Osteoblast (primary cell): ENCODE data around the gene SLC25A15. TPM values are rescaled to one million over a fixed set of nuclear protein-coding genes. Genes with fewer than 3 reads are reported as not detected.

Experiments
- DNase-seq: peaks from one replicate; pipeline ENCODE4 v3.0.0; 2011; ENCODE audit warnings: low spot score, mixed read lengths; ENCODE audit not compliant: insufficient read length; ENCODE audit errors: missing footprints
- H2AFZ ChIP-seq: 2 replicates; pipeline ENCODE4 v1.6.0; 2011; ENCODE audit warnings: mild to moderate bottlenecking, low read length
- H3K27ac ChIP-seq: 2 replicates; pipeline ENCODE4 v1.5.1; 2011; ENCODE audit warnings: mild to moderate bottlenecking, low read depth, low read length, moderate library complexity
- H3K27me3 ChIP-seq: 2 replicates; pipeline ENCODE4 v1.6.0; 2012; ENCODE audit warnings: mild to moderate bottlenecking, control low read depth, inconsistent platforms, low read length, moderate library complexity; ENCODE audit not compliant: insufficient read depth
- H3K36me3 ChIP-seq: 2 replicates; pipeline ENCODE4 v1.5.1; 2011; ENCODE audit warnings: mild to moderate bottlenecking, low read length, control low read depth, moderate library complexity; ENCODE audit not compliant: insufficient read depth
- H3K4me1 ChIP-seq: 2 replicates; pipeline ENCODE4 v1.5.1; 2011; ENCODE audit warnings: mild to moderate bottlenecking, low read length, control low read depth, moderate library complexity; ENCODE audit not compliant: insufficient read depth
- H3K4me2 ChIP-seq: 2 replicates; pipeline ENCODE4 v1.6.0; 2011; ENCODE audit warnings: mild to moderate bottlenecking, low read length; ENCODE audit not compliant: insufficient read depth
- H3K4me3 ChIP-seq: fragments of 200-600 bp; sonication (generic); 3 replicates; pipeline ENCODE4 v1.5.1; 2012; ENCODE audit warnings: mild to moderate bottlenecking, low read length, inconsistent platforms; ENCODE audit not compliant: insufficient read depth
- H3K79me2 ChIP-seq: 2 replicates; pipeline ENCODE4 v1.6.0; 2012; ENCODE audit warnings: mild to moderate bottlenecking, low read length, control low read depth, inconsistent platforms; ENCODE audit not compliant: insufficient read depth
- H3K9me3 ChIP-seq: 2 replicates; pipeline ENCODE4 v1.5.1; 2011; ENCODE audit warnings: low read depth, low read length, control low read depth
- H4K20me1 ChIP-seq: 2 replicates; pipeline ENCODE4 v1.6.0; 2012; ENCODE audit warnings: mild to moderate bottlenecking, low read length, control low read depth; ENCODE audit not compliant: insufficient read depth
- total RNA-seq: library from RNA; depleted of rRNA; stranded (reverse); fragments of >200 nt; gene quantifications from 2 replicates; pipeline ENCODE4 v1.2.3, GENCODE V29; 2012
- TF ChIP-seq, protein P1 (sequence below): IDR thresholded peaks from 2 replicates; pipeline ENCODE4 v1.5.1; 2011; ENCODE audit warnings: mild to moderate bottlenecking, low read depth, low read length, moderate library complexity; ENCODE audit errors: extremely low read depth

The SLC25A15 gene
- total RNA-seq, 1 donor = 9.4 TPM

DNA sequence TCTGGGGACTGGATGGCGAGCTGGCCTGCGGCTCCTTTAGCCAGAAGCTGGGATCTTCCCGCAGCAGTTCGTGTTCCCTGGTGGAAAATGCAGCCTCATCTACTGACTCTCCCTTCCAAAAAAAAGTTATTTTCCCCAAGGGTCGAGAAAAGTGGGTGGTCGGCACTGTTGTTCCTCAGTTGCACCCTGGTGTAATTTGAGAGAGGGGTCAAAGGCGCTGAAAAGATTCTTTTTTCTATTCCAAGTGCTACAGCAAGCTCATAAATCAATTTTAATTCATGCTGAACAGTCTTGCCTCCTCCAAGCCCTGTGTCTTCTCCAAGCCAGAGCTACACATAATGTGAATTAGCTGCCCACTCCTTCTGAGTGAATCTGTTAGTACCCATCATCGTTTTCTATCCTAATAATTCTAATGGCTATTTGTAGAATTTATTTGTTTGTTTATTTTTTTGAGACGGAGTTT lies 774 bp downstream of the SLC25A15 start:
- Histone ChIP-seq H3K4me1 (peaks cover 20% of the 10 kb centered on the region), H3K27me3 (no peaks in the 10 kb centered on the region), H3K9me3 (no peaks in the 10 kb centered on the region), H3K4me3 (peak overlapping the region; percentile 84), H2AFZ (peak overlapping the region; percentile 91), H3K79me2 (peaks cover 8% of the 10 kb centered on the region), H3K27ac (peak overlapping the region; percentile 36), H3K4me2 (peak overlapping the region; percentile 83), H4K20me1 (no peaks in the 10 kb centered on the region), H3K36me3 (peaks cover 6% of the 10 kb centered on the region)
- TF ChIP-seq, protein P1, sequence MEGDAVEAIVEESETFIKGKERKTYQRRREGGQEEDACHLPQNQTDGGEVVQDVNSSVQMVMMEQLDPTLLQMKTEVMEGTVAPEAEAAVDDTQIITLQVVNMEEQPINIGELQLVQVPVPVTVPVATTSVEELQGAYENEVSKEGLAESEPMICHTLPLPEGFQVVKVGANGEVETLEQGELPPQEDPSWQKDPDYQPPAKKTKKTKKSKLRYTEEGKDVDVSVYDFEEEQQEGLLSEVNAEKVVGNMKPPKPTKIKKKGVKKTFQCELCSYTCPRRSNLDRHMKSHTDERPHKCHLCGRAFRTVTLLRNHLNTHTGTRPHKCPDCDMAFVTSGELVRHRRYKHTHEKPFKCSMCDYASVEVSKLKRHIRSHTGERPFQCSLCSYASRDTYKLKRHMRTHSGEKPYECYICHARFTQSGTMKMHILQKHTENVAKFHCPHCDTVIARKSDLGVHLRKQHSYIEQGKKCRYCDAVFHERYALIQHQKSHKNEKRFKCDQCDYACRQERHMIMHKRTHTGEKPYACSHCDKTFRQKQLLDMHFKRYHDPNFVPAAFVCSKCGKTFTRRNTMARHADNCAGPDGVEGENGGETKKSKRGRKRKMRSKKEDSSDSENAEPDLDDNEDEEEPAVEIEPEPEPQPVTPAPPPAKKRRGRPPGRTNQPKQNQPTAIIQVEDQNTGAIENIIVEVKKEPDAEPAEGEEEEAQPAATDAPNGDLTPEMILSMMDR = no peak
- no peak for DNase-seq

DNA sequence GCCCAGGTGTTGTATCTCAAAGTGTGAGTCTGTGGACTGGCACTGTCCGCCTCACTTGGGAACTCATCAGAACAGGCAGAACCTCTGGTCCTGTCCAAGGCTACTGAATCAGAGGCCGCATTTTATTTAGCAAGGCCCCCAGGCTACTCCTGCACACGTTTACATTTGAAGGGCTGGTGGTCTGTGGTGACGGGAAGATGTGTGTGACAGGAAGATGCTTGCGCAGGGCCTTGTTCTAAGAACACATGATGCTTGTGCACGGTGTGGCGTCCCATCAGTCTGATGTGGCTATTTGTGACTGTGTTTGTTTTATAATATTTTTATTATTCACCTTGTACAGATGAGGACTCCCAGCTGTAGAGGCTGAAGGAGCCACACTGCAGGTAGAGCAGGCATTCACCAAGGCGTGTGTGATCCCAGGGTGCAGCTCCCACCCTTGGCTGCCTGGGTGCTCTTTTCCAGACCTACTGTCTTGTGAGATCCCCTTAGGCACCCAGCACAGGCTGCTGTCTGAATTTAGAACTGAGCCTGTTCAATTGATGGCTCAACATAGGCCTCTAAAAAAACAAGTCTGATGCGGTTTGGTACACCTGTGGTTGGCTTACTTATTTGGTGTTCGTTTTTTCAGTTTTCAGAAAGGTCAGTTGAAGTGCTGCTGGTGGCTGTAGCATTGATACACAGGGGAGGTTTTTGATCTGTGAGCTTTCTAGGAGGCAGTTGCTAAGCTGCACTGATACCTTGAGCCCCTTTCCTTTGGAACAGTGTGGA lies 3.1 kb downstream of the SLC25A15 start:
- no peak overlapping the region for H3K4me3 ChIP-seq
- no peak overlapping the region for H2AFZ ChIP-seq
- TF ChIP-seq, protein P1 = no peak
- H3K36me3 ChIP-seq = peaks cover 11% of the 10 kb centered on the region
- H4K20me1 ChIP-seq = no peaks in the 10 kb centered on the region
- peaks cover 8% of the 10 kb centered on the region for H3K79me2 ChIP-seq
- peaks cover 8% of the 10 kb centered on the region for H3K4me1 ChIP-seq
- H3K27me3 ChIP-seq = no peaks in the 10 kb centered on the region
- H3K4me2 ChIP-seq = no peak overlapping the region
- no peaks in the 10 kb centered on the region for H3K9me3 ChIP-seq
- no peak overlapping the region for H3K27ac ChIP-seq
- DNase-seq = no peak

DNA sequence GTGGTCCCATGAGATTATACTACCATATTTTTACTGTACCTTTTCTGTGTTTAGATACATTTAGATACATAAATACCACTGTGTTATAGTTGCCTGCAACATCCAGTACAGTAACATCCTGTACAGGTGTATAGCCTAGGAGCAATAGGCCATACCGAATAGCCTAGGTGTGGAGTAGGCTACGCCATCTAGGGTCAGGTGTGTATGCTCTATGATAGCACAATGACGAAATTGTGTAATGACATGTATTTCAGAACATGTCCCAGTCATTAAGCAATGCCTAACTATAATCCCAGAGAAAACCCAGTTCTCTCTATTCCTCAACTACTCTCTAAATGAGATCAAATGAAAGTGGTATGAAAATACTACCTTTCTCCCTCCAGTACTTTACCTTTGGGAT lies 3.9 kb downstream of the SLC25A15 start:
- DNase-seq = no peak
- Histone ChIP-seq H3K79me2 (peaks cover 8% of the 10 kb centered on the region), H2AFZ (no peak overlapping the region), H3K4me2 (no peak overlapping the region), H3K27ac (no peak overlapping the region), H3K4me3 (no peak overlapping the region), H3K4me1 (peaks cover 7% of the 10 kb centered on the region), H3K36me3 (peaks cover 11% of the 10 kb centered on the region), H3K9me3 (no peaks in the 10 kb centered on the region), H4K20me1 (no peaks in the 10 kb centered on the region), H3K27me3 (no peaks in the 10 kb centered on the region)
- TF ChIP-seq, protein P1 = no peak
